Pericardium fibroblast (primary cell): Measurements from ENCODE around the gene GUSB. TPM values are rescaled to one million over a fixed set of nuclear protein-coding genes. Genes with fewer than 3 reads are reported as not detected.

Source experiments
- total RNA-seq: library from RNA; depleted of rRNA; stranded (reverse); fragments of >200 nt; gene quantifications from 2 replicates; pipeline ENCODE4 v1.2.3, GENCODE V29; 2015

GUSB gene
- total RNA-seq, result 10.8 and 14.0 TPM in 2 replicates

DNA sequence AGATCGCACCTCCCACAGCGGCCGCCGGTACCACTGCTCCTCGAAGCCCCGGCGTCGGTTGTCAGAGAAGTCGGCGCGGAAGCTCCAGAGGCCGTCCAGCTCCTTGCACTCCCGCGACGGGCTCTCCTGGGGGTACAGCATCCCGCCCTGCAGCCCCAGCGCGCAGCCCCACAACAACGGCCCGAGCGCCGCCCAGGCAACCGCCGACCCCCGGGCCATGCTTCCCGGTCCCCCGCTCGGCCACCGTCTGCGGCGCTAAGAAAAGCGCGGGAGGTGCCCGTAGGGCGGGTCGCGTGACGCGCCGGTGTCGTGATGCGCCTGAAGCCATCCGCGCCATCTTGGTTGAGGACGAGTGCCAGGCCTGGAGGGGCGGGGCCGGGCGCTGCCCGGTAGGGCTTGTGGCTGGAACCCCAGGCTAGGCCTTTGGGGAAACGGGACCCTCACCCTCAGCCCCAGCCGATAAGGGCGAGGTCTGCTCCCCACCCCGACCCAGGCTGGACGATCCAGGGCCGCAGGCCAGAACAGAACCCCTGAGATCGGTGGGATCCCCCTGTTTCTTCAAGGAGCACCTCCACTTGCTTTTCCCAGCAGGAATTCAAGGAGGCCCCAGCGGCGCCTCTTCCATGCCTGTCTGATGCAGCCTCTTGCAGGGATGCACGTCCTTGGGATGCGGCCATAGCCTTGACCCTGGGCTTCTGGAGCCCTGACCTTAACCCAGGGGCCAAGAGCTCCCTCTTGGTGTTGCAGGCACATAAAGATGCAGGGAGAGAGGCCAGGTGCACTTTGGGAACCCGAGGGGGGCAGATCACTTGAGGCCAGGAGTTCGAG, at the start of gene GUSB:
Gene GUSB, minus strand, starts transcription at position 249 of the 828 bp plus-strand sequence. Its CDS starts 30 bp downstream, at position 219.

Other genes starting within 250 kb of the GUSB start
- gene VKORC1L1, start 109.1 kb downstream of the GUSB start, total RNA-seq, result 12.5 and 13.1 TPM in 2 replicates
- 49.6 and 51.8 TPM in 2 replicates for gene ASL, start 93.6 kb upstream of the GUSB start, total RNA-seq
- 19.2 and 36.4 TPM in 2 replicates for gene CRCP, start 132.6 kb upstream of the GUSB start, total RNA-seq
- 35.7 and 39.0 TPM in 2 replicates for gene TPST1, start 223.1 kb upstream of the GUSB start, total RNA-seq